GM19099 (cell line): ENCODE data around the gene HEXIM1.

ENCODE experiments used
- POLR2A ChIP-seq: IDR thresholded peaks from 3 replicates; pipeline ENCODE4 v1.6.1; 2011; ENCODE audit warnings: low read depth; ENCODE audit not compliant: insufficient read length; ENCODE audit errors: extremely low read depth

HEXIM1 gene

GRCh38 chr17:45197555-45198334 is 49.5 kb downstream of the HEXIM1 start:
- TF ChIP-seq POLR2A: no peak

DNA sequence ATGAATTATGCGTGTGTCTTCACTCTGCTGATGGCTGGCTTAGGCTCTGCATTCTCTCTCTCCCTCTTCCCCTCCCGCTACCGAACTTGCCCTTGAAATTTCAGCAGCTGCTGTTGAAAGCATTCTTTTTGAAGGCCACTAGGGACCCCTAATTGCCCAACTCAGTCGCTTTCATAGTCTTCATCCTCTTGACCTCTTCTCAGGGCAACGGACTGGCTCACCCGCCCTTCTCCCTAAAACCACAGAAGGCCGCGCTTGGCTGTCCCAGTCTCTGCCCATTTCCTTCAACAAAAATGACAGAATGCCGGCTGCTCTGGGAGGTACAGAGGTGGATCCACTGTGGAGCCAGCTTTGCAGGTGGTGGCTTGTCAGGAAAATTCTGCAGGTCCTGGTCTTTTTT is 52.4 kb downstream of the HEXIM1 start:
- TF ChIP-seq POLR2A: no peak

DNA sequence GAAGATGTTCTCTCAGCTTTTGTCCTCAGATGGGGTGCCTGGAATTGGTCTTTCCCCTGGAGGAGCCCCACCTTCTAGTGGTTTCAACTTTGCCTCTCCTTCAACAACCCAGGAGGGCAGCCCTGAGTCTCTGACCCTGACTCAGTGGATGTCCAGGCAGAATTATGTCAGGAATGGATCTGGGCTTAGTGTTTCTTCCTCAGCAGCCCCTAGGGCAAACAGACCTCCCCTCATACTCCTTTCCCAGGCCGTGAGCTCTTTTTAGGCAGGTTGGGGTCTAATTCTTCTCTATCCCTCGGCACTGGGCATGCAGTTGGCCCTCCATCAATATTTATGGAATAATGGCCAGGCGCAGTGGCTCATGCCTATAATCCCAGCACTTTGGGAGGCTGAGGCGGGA is 53.2 kb downstream of the HEXIM1 start:
- no peak for TF ChIP-seq POLR2A
